Activated naive CD4-positive, alpha-beta T cell treated with anti-CD3 and anti-CD28 coated beads, Interleukin-2, amount 50 U/mL, for 16 hours (primary cell): Measurements from ENCODE around the gene RNF133.

Source experiments
- DNase-seq: peaks from one replicate; pipeline ENCODE4 v3.0.0-alpha.2; 2020

The RNF133 gene, protein sequence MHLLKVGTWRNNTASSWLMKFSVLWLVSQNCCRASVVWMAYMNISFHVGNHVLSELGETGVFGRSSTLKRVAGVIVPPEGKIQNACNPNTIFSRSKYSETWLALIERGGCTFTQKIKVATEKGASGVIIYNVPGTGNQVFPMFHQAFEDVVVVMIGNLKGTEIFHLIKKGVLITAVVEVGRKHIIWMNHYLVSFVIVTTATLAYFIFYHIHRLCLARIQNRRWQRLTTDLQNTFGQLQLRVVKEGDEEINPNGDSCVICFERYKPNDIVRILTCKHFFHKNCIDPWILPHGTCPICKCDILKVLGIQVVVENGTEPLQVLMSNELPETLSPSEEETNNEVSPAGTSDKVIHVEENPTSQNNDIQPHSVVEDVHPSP

DNA sequence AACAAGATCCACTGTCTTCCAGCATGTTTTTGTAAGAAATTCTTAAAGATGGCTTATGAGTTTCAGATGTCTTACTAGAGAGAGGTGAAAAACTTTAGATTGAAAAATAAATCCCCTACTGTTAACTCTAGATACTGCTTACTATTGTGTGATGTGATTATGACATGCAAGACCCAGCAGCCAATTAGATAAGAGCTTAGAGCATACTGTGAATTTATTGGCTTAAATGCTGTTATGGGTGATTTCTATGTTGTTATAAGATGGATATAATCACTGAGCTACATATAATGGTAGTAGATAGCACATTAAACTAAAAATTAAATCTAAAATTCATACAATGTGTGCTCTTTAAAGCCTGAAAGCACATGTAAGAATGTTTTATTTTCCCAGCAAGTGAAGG, at the start of gene RNF133:
TSS of gene RNF133 (minus strand) at position 101 of the 400 bp plus-strand sequence. CDS start 199 bp downstream, outside the sequence.
- DNase-seq = no peak

DNA sequence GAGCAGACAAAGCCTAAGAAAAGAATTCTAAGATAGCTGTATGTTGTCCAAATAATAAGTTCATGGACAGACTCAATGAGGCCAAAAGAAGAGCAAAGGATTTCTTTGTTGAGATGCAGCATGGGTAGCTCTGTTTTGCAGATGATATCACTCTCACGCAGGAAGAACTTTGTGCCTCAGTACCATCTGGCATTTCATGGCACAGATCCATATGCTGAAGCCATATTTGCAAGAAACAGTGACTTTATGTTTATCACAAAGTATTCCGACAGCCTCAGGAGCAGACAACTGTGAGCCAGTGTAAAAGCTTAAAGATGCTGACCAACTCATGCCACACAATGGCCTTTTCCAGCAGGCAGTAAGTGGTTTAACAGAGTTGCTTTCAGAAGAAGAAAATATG, 49.3 kb upstream of the RNF133 start:
- no peak for DNase-seq

GRCh38 chr7:122746948-122747347, 48.0 kb upstream of the RNF133 start:
- DNase-seq = no peak

DNA sequence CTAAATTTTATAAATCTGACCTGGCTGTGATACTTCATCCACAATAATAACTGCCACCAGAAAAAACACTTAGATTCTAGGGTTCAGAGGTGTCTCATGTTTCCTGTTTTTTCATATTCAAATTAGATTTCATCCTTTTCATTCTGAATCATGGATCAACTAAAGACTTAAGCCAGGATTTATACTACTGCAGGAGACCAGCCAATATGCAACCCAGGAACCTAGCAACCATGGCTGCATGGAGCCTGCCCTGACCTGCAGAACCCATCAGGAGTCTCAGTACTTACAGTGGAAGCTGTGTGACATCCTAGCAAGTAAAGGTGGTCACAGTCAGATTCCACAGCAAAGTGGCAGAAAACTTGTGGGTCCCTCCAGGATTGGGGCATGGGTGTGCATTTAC, 44.3 kb upstream of the RNF133 start:
- no peak for DNase-seq

DNA sequence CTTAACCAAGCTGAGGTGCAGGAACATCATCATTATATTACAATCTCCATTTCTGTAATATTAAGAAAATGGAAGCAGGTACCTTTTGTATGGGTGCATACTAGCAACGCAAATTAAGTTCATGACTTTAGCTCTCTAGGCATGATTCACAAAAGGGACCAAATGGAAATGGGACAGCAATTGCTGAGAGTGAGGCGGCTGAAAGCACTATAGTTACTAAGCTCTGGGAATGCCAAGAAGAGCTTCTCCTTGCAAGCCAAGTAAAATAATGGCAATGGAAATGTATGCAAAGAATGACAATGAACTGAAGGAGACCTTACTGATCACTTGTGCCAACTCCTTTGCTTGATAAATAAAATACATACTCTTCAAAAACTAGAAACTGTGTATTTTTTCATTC, 40.0 kb upstream of the RNF133 start:
- DNase-seq = no peak

DNA sequence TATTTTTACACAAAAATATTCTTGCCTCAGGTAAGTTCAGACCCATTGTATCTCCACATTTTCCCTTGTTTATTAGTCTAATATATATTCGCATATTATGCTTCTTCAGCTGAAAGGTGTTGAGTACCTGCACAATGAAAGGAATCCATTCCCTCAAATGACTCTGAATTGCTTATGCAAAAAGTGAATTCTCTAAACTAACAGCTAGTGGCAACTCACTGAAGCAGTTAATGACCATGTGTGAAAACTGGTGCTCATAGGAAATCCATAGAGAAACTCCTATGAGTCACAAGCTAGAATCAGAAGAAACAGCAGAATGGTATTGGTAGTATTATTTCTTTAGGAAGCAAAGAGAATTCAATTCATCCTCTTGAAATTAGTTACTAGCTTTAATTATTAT, 37.3 kb upstream of the RNF133 start:
- DNase-seq = no peak

- DNase-seq = no peak
These were observed 28.8 kb upstream of the RNF133 start for GRCh38 chr7:122727759-122728158.

DNA sequence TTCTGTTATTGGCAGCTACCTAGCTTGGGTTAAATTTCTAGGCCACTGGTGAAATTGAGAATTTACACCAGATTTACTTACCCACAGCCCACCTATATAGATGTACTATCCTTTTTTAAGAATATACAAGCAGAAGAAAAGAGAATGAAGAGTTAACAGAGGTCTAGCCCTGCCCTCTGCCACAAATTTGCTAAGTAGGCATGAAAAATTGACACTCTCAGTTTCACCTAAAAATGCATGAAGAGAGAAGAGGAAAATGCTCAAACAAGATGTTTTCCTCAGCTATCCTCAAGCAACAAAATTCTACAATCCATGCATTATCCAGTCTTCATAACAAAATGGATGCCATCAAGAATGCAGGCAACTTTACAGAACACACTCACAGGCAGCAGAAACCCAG, 28.4 kb upstream of the RNF133 start:
- DNase-seq = no peak

DNA sequence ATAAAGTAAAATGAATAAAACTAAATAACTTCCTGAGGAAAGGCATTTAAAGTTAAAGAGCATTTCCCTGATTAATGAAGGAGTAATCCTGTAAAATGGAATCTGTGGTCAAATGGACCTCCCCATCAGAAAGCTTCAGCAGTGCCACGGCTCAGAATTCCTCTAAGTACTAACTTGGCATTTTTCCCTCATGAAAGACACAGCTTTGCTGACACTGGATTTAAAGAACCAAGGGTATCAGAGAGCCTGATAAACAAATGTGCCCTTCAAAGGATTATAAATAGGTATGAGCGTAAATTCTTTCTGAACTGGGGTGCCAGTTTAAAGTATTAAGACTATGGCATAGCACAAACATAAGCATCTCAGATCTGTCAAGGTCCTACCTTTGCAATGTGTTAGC, 28.0 kb upstream of the RNF133 start:
- DNase-seq = no peak

GRCh38 chr7:122724366-122724765, 25.4 kb upstream of the RNF133 start:
- DNase-seq = no peak

DNA sequence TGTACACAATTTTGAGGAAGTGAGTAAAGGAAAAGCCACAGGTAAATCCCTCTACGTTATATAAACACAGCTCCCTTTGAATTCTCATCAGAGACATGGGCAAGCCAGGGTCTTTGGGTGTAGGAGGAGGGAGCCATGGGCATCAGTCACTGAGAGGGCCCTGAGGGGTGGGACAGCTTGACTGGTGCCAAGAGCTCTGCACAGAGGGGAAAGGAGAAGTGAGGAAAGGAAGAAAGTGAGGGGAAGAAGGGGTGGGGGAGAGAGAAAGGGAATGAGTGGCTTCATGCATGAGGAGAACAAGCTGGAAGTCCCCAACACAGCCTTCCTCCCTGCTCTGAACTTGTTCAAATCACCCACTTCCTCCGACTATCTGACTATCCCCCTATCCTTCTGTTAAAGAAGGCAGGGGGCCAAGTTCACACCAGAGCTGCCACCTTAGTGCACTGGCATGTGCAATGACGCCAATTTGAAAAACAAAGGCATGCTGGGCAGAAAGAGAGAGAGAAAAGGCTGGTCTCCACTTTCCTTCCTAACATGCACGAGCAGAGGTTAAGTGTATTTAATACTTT, 20.2 kb upstream of the RNF133 start:
- DNase-seq = no peak

GRCh38 chr7:122717356-122718089, 18.6 kb upstream of the RNF133 start:
- DNase-seq = no peak

- DNase-seq = no peak
These were observed 16.3 kb upstream of the RNF133 start for GRCh38 chr7:122715183-122715582.

- DNase-seq = no peak
These were observed 12.0 kb upstream of the RNF133 start for GRCh38 chr7:122710916-122711315.

DNA sequence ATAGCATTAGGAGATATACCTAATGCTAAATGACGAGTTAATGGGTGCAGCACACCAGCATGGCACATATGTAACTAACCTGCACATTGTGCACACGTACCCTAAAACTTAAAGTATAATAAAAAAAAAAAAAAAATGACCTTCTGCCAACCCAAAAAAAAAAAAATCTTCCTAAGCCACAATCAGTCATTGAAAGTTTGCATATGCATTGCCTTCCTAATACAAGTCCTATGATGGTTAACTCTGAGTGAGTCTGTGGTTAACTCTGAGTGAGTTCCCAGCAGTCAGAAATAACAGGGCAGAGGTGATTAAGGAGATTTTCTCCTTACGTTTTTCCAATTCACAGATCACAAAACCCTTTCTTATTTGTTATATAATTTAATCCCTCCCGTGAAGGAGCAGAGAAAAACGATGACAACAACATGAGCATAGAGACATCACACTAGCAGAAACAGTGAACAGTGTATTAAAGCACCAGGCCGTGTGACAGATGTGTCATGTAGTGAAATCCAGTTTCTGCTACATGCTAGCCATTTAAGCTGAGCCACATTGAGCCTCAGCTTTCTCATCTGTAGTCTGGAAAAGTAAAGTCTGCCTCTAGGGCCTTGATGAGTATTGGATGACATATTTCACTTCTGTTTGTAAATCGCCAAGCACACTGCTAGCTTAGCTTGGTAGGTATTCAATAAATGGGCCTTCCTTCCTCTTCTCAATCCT, 11.2 kb upstream of the RNF133 start:
- DNase-seq = no peak

- no peak for DNase-seq
These were observed 7.9 kb upstream of the RNF133 start for GRCh38 chr7:122706836-122707235.

- DNase-seq = no peak
These were observed 4.1 kb upstream of the RNF133 start, which contains the start of gene RNF148 for GRCh38 chr7:122702872-122703510. RNF148 (minus strand) TSS chr7:122702922; CDS start chr7:122702750, 172 bp downstream.

DNA sequence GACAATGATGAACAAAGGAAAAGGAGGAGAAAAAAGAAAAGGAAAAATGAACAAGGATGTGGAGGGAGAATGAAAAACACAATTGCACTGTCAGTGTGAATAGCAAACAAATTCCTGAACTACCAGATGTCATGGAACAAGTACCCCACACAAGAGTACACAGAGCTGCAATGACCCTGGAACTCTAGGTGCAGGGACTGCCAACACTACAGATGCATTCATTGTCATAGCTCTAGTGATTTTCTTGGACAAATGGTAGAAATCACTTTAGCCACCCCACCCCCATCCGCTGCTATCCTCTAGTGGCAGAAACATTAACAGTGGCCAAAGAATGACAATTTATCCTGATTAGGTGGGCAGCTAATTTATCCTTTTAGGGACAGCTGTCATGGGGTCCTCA, 3.1 kb downstream of the RNF133 start:
- DNase-seq = no peak

- DNase-seq = no peak
These were observed 4.2 kb downstream of the RNF133 start for GRCh38 chr7:122694697-122695096.

- no peak for DNase-seq
These were observed 6.1 kb downstream of the RNF133 start for GRCh38 chr7:122692769-122693309.

- no peak for DNase-seq
These were observed 7.2 kb downstream of the RNF133 start for GRCh38 chr7:122691569-122692235.
